GM23338 (cell line): ENCODE results near the gene UST. TPM values are rescaled to one million over a fixed set of nuclear protein-coding genes. Genes with fewer than 3 reads are reported as not detected.

Experiments used
- ATAC-seq: fragments of 200-7000 bp; cut with Tn5 transposase; 3 replicates; pipeline ENCODE4 v1.9.1; 2020
- DNase-seq: peaks from one replicate; pipeline ENCODE4 v3.0.0-alpha.2; 2015; ENCODE audit warnings: low spot score
- H2AFZ ChIP-seq: fragments of 200-600 bp; sonication (generic); 2 replicates; pipeline ENCODE4 v1.8.0; 2016; ENCODE audit warnings: antibody characterized with exemption, mild to moderate bottlenecking, moderate library complexity
- H3F3A ChIP-seq: fragments of 200-600 bp; sonication (generic); replicated peaks from 2 replicates; pipeline ENCODE4 v1.8.0; 2017; ENCODE audit warnings: antibody characterized with exemption, mixed run types, low read depth
- H3K27ac ChIP-seq: fragments of 200-600 bp; sonication (generic); 2 replicates; pipeline ENCODE4 v1.6.1; 2016; ENCODE audit warnings: low read depth
- H3K27me3 ChIP-seq: fragments of 200-600 bp; sonication (generic); 2 replicates; pipeline ENCODE4 v1.8.0; 2016; ENCODE audit warnings: mild to moderate bottlenecking, mixed run types, moderate library complexity; ENCODE audit not compliant: insufficient read depth
- H3K36me3 ChIP-seq: fragments of 200-600 bp; sonication (generic); 2 replicates; pipeline ENCODE4 v1.8.0; 2016; ENCODE audit warnings: mild to moderate bottlenecking; ENCODE audit not compliant: insufficient read depth
- H3K4me1 ChIP-seq: fragments of 200-600 bp; sonication (generic); 2 replicates; pipeline ENCODE4 v1.8.0; 2016; ENCODE audit warnings: mild to moderate bottlenecking, moderate library complexity; ENCODE audit not compliant: insufficient read depth
- H3K4me2 ChIP-seq: fragments of 200-600 bp; sonication (generic); 2 replicates; pipeline ENCODE4 v1.7.1; 2017; ENCODE audit warnings: mixed run types
- H3K4me3 ChIP-seq: fragments of 200-600 bp; sonication (generic); 2 replicates; pipeline ENCODE4 v1.6.1; 2016; ENCODE audit warnings: mixed run types
- H3K79me2 ChIP-seq: fragments of 200-600 bp; sonication (generic); replicated peaks from 2 replicates; pipeline ENCODE4 v1.8.0; 2017; ENCODE audit warnings: mild to moderate bottlenecking; ENCODE audit not compliant: insufficient read depth
- H3K9me2 ChIP-seq: fragments of 200-600 bp; sonication (generic); 2 replicates; pipeline ENCODE4 v1.8.0; 2017; ENCODE audit not compliant: insufficient read depth
- H4K20me1 ChIP-seq: fragments of 200-600 bp; sonication (generic); replicated peaks from 2 replicates; pipeline ENCODE4 v1.8.0; 2017; ENCODE audit warnings: mild to moderate bottlenecking; ENCODE audit not compliant: insufficient read depth
- H3K27ac Mint-ChIP-seq: 2 replicates; pipeline ENCODE4 v1.8.0; 2020; ENCODE audit warnings: inconsistent platforms, mild to moderate bottlenecking, moderate library complexity, mixed read lengths
- H3K27me3 Mint-ChIP-seq: 3 replicates; pipeline ENCODE4 v1.8.0; 2022; ENCODE audit warnings: low read depth, mild to moderate bottlenecking, moderate library complexity, mixed read lengths, inconsistent platforms; ENCODE audit not compliant: insufficient read depth, poor library complexity
- H3K36me3 Mint-ChIP-seq: 3 replicates; pipeline ENCODE4 v1.8.0; 2021; ENCODE audit warnings: low read depth, mild to moderate bottlenecking, inconsistent platforms, moderate library complexity, mixed read lengths
- H3K4me1 Mint-ChIP-seq: 3 replicates; pipeline ENCODE4 v1.8.0; 2020; ENCODE audit warnings: mild to moderate bottlenecking, inconsistent platforms, mixed read lengths
- H3K4me3 Mint-ChIP-seq: 3 replicates; pipeline ENCODE4 v1.8.0; 2021; ENCODE audit warnings: moderate library complexity, mild to moderate bottlenecking, inconsistent platforms, mixed read lengths
- H3K9me3 Mint-ChIP-seq: 3 replicates; pipeline ENCODE4 v1.8.0; 2020; ENCODE audit warnings: moderate library complexity, mild to moderate bottlenecking, inconsistent platforms, mixed read lengths
- CREB1 ChIP-seq: fragments of 250-450 bp; sonication (Bioruptor Pico); IDR thresholded peaks from 2 replicates; pipeline ENCODE4 v1.5.0; 2020; ENCODE audit warnings: low read depth, mild to moderate bottlenecking, moderate library complexity
- EZH2phosphoT487 ChIP-seq: fragments of 200-600 bp; sonication (generic); IDR thresholded peaks from one replicate; pipeline ENCODE4 v1.8.1; 2018; ENCODE audit warnings: antibody characterized with exemption; ENCODE audit not compliant: unreplicated experiment
- JUNB ChIP-seq: IDR thresholded peaks from one replicate; pipeline ENCODE4 v1.6.1; 2016; ENCODE audit warnings: antibody characterized with exemption; ENCODE audit not compliant: unreplicated experiment
- POLR2AphosphoS5 ChIP-seq: IDR thresholded peaks from 2 replicates; pipeline ENCODE4 v1.6.1; 2016; ENCODE audit warnings: antibody characterized with exemption, low read depth
- ZNF114 ChIP-seq: fragments of 250-450 bp; sonication (Bioruptor Pico); IDR thresholded peaks from 2 replicates; pipeline ENCODE4 v1.5.0; 2020; ENCODE audit warnings: mild to moderate bottlenecking, moderate library complexity
- ZNF331 ChIP-seq: fragments of 250-450 bp; sonication (Bioruptor Pico); IDR thresholded peaks from 2 replicates; pipeline ENCODE4 v1.5.0; 2020; ENCODE audit warnings: low read depth, mild to moderate bottlenecking, moderate library complexity
- polyA plus RNA-seq: library from polyadenylated mRNA; unstranded; fragments of >200 nt; fragmentation: Nextera tagmentation; extraction: Ambion mirVana; gene quantifications from 2 replicates; pipeline ENCODE4 v1.2.1, GENCODE V29; 2016
- total RNA-seq: library from RNA; depleted of rRNA; stranded (reverse); fragments of >200 nt; shearing (Covaris generic); gene quantifications from 2 replicates; pipeline ENCODE4 v1.2.3, GENCODE V29; 2014
- TF ChIP-seq, protein P1 (sequence below): IDR thresholded peaks from one replicate; pipeline ENCODE4 v1.6.1; 2018; ENCODE audit warnings: antibody characterized with exemption; ENCODE audit not compliant: unreplicated experiment
- TF ChIP-seq, protein P2 (sequence below): IDR thresholded peaks from 2 replicates; pipeline ENCODE4 v1.6.1; 2016; ENCODE audit warnings: antibody characterized with exemption
- TF ChIP-seq, protein P3 (sequence below), 2 experiments: fragments of 200-600 bp in 1 of 2; sonication (generic) in 1 of 2; conservative IDR thresholded peaks; 2 replicates each; pipeline versions ENCODE4 v1.5.1 to v1.6.1; 2016 to 2017; ENCODE audit warnings: antibody characterized with exemption in 2 of 2, low read depth in 2 of 2, mild to moderate bottlenecking in 2 of 2, moderate library complexity in 1 of 2

Gene UST
- total and polyA plus RNA-seq, 2 experiments from 2014 or later = 12.6 to 33.0 TPM

DNA sequence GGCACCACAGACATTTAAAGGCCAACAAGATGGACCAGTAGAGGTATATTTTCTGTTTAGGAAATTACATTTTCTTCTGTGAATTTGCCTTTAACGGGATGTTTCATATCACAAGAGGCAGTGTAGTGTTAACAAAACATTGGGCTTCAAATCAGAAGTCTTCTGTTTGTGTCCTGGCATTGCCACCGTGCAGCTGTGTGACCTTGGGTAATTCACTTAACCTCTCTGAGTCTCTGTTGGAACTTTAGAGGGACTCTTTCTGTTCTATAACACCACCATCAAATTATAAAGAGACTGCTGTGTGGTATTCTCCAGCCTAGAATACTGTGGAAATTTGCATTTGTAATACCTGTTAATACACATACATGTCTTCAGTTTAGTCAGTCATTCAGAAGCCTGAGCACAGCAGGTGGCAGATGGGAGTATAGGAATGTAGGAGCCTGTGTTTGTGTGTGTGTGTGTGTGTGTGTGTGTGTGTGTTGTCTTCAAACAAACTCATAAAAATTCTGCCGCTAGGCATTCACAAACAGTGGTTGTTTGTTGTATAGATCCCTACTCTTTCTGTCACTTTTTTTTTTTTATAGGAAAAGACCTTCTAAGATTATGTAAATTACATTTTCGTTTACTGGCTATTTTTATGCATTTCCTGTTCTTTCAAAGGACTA is 22.6 kb downstream of the UST start:
- H3K4me1 Mint-ChIP-seq = peaks cover 71% of the 10 kb centered on the region

DNA sequence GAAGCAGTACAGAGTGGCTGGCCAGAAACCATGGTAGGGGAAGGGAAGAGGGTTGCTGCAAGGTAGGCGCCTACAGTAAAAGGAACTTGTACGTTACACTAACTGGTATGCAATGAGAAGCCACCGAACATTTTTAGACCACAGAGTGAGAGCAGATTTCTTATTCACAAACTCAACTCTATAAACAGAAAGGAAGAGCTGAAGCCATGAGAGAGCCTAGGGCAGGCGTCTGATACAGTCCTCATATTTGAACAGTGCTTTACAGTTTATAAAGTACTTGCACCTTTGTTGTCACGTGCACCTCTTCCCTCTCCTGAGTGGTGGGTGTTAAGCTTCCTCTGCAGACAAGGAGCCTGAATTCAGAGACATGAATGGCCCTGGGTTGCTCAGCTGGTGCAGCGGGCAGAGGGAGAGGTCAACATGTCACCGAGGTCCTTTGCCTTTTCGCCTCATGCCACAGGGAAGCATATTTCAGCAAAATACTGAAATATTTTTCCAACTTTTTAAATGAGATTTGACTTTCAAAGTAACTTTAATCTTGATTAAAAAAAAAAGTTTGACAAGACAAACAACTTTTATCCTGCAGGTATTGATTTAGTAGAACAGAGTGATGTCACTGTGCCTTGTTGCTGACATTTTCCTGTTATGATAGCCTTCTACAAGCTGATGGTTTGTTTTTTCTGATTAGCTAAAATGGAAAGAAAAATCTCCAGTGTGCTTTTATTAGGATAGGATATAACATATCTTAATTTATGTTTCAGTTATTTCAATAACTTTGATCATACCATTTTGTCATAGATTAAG is 23.8 kb downstream of the UST start:
- TF ChIP-seq CREB1 = no peak
- TF ChIP-seq, protein P1, sequence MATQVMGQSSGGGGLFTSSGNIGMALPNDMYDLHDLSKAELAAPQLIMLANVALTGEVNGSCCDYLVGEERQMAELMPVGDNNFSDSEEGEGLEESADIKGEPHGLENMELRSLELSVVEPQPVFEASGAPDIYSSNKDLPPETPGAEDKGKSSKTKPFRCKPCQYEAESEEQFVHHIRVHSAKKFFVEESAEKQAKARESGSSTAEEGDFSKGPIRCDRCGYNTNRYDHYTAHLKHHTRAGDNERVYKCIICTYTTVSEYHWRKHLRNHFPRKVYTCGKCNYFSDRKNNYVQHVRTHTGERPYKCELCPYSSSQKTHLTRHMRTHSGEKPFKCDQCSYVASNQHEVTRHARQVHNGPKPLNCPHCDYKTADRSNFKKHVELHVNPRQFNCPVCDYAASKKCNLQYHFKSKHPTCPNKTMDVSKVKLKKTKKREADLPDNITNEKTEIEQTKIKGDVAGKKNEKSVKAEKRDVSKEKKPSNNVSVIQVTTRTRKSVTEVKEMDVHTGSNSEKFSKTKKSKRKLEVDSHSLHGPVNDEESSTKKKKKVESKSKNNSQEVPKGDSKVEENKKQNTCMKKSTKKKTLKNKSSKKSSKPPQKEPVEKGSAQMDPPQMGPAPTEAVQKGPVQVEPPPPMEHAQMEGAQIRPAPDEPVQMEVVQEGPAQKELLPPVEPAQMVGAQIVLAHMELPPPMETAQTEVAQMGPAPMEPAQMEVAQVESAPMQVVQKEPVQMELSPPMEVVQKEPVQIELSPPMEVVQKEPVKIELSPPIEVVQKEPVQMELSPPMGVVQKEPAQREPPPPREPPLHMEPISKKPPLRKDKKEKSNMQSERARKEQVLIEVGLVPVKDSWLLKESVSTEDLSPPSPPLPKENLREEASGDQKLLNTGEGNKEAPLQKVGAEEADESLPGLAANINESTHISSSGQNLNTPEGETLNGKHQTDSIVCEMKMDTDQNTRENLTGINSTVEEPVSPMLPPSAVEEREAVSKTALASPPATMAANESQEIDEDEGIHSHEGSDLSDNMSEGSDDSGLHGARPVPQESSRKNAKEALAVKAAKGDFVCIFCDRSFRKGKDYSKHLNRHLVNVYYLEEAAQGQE = no peak
- H3K9me2 ChIP-seq = no peaks in the 10 kb centered on the region
- H3K4me1 Mint-ChIP-seq = peaks cover 66% of the 10 kb centered on the region
- no peak overlapping the region; the same call in 2 of the 3 replicates for H3K4me3 Mint-ChIP-seq
- peaks cover 100% of the 10 kb centered on the region for H3K79me2 ChIP-seq
- no peaks in the 10 kb centered on the region for H3K27me3 Mint-ChIP-seq
- H3K36me3 ChIP-seq = no peaks in the 10 kb centered on the region
- peak overlapping the region; percentile 18 for H3K27ac ChIP-seq
- no peaks in the 10 kb centered on the region for H3K27me3 ChIP-seq
- no peak overlapping the region for H2AFZ ChIP-seq
- no peaks in the 10 kb centered on the region for H3K9me3 Mint-ChIP-seq
- H4K20me1 ChIP-seq = peaks cover 21% of the 10 kb centered on the region
- ATAC-seq (peak; percentile 68), DNase-seq (no peak)
- H3K36me3 Mint-ChIP-seq = no peaks in the 10 kb centered on the region; the same call in 2 of the 3 replicates
- no peaks in the 10 kb centered on the region for H3F3A ChIP-seq
- no peak overlapping the region for H3K4me3 ChIP-seq
- H3K4me1 ChIP-seq = peaks cover 65% of the 10 kb centered on the region
- peak overlapping the region; percentile 5; the same call in 1 of the 2 replicates for H3K27ac Mint-ChIP-seq
- H3K4me2 ChIP-seq = peak overlapping the region; percentile 9; the same call in 1 of the 2 replicates

More for the DNA sequence above, 22.6 kb downstream of the UST start:
- H3K36me3 Mint-ChIP-seq = no peaks in the 10 kb centered on the region; the same call in 2 of the 3 replicates
- Histone ChIP-seq H3F3A (no peaks in the 10 kb centered on the region), H3K4me3 (no peak overlapping the region), H3K9me2 (no peaks in the 10 kb centered on the region), H2AFZ (no peak overlapping the region), H4K20me1 (peaks cover 21% of the 10 kb centered on the region), H3K27ac (0 out of 2 replicates have a peak overlapping the region, but pooled peaks have one; percentile 10), H3K4me1 (peaks cover 65% of the 10 kb centered on the region), H3K36me3 (no peaks in the 10 kb centered on the region), H3K79me2 (peaks cover 98% of the 10 kb centered on the region), H3K4me2 (peak overlapping the region; percentile 3; the same call in 1 of the 2 replicates), H3K27me3 (no peaks in the 10 kb centered on the region)
- peaks cover 3% of the 10 kb centered on the region for H3K27me3 Mint-ChIP-seq
- ATAC-seq (peak; percentile 24; the same call in 2 of the 3 replicates), DNase-seq (peak; percentile 69)
- TF ChIP-seq, protein P2, sequence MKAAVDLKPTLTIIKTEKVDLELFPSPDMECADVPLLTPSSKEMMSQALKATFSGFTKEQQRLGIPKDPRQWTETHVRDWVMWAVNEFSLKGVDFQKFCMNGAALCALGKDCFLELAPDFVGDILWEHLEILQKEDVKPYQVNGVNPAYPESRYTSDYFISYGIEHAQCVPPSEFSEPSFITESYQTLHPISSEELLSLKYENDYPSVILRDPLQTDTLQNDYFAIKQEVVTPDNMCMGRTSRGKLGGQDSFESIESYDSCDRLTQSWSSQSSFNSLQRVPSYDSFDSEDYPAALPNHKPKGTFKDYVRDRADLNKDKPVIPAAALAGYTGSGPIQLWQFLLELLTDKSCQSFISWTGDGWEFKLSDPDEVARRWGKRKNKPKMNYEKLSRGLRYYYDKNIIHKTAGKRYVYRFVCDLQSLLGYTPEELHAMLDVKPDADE = no peak
- TF ChIP-seq POLR2AphosphoS5 = no peak
- no peak for TF ChIP-seq CREB1
- no peak for TF ChIP-seq ZNF114 (CRISPR knock-in tag)
- TF ChIP-seq ZNF331 (CRISPR knock-in tag) = no peak
- no peak for TF ChIP-seq JUNB
- no peak for TF ChIP-seq EZH2phosphoT487
- TF ChIP-seq, protein P3, sequence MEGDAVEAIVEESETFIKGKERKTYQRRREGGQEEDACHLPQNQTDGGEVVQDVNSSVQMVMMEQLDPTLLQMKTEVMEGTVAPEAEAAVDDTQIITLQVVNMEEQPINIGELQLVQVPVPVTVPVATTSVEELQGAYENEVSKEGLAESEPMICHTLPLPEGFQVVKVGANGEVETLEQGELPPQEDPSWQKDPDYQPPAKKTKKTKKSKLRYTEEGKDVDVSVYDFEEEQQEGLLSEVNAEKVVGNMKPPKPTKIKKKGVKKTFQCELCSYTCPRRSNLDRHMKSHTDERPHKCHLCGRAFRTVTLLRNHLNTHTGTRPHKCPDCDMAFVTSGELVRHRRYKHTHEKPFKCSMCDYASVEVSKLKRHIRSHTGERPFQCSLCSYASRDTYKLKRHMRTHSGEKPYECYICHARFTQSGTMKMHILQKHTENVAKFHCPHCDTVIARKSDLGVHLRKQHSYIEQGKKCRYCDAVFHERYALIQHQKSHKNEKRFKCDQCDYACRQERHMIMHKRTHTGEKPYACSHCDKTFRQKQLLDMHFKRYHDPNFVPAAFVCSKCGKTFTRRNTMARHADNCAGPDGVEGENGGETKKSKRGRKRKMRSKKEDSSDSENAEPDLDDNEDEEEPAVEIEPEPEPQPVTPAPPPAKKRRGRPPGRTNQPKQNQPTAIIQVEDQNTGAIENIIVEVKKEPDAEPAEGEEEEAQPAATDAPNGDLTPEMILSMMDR (conservative IDR thresholded peaks at IDR 0.05; ENCODE audit: low read depth in 2 of 2) = no peak
- H3K9me3 Mint-ChIP-seq = peaks cover 1% of the 10 kb centered on the region; the same call in 1 of the 3 replicates
- H3K4me3 Mint-ChIP-seq = no peak overlapping the region; the same call in 2 of the 3 replicates
- H3K27ac Mint-ChIP-seq = no peak overlapping the region
